GM18526 (cell line): ENCODE results near the gene PKNOX2.

Experiments used
- POLR2A ChIP-seq: IDR thresholded peaks from 3 replicates; pipeline ENCODE4 v1.6.1; 2011; ENCODE audit not compliant: insufficient read length; ENCODE audit errors: extremely low read depth

The PKNOX2 gene

GRCh38 chr11:125164422-125165110, at the start of gene PKNOX2:
Gene PKNOX2 (plus strand): TSS chr11:125164751. CDS start chr11:125351306, 186,555 bp downstream.
- no peak for TF ChIP-seq POLR2A

DNA sequence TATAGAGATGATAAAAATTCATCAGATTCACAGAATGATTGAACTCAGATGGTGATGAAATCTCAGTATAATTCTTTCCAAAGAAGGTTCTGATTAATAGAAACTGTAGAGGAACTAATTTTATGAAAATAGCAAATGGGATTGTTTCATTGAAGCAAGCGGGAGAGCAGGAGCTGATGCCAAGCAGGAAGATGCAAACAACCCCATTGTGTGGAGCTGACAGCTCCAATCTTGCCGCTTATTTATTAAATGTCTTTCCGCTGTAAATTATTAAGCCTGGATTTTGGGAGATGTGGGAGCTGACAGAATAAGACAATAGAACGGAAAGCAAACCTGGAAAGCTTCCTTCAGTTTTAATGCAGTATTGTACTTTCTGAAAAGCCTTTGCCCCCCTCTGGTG, 47.1 kb upstream of the PKNOX2 start:
- no peak for TF ChIP-seq POLR2A

DNA sequence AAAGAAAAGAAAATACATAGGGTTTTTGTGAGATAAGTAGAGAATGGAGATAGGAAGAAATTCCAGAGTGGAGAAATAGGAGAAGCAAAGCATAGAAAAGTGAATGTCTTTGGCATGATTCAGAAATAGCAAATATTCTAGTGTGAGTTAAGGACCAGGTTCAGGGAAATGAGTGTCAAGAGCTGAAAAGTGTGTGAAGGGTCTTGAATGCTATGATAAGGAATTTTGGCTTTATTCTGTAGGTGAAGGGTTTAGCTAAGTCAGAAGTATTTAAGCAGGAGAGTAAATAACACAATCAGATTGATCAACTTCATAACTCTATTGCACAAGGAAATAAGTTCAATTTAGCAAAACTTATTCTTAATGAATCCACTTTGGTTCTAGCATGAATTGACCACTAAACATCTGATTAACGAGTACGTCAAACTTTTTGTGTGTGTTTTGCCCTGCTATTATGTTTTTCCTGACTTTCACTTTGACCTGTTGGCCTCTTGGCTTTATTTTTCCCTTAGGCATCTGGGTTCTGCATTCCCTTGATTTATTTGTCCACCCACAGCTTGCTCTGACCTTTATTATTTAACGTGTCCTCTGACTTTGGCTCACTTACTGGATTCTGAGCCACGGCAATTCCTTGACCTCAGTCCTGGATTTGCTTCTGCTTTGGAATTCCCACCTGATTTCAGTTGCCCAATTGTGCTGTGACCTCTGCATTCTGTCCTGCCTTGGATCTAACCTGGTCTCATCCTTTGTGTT, 41.2 kb upstream of the PKNOX2 start:
- TF ChIP-seq POLR2A, result no peak

GRCh38 chr11:125123947-125124617, 40.5 kb upstream of the PKNOX2 start:
- no peak for TF ChIP-seq POLR2A

DNA sequence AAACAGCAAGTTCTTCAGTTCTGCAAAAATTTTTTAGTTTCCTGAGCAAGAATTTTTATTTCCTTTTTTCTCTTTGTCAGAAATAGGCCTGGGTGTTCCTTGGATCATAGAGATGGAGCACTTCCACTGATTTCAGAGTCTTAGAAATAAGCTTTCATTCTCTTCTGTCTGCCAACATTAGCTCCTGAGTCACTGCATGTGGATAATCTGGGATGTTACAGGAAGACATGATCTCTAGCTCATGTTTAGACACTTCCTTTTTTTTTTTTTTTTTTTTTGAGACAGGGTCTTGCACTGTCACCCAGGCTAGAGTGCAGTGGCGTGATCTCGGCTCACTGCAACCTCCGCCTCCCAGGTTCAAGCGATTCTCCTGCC, 39.9 kb upstream of the PKNOX2 start:
- TF ChIP-seq POLR2A, result no peak

GRCh38 chr11:125128450-125128849, 36.1 kb upstream of the PKNOX2 start:
- no peak for TF ChIP-seq POLR2A

- no peak for TF ChIP-seq POLR2A
Observed at GRCh38 chr11:125129316-125129993, 35.1 kb upstream of the PKNOX2 start.

DNA sequence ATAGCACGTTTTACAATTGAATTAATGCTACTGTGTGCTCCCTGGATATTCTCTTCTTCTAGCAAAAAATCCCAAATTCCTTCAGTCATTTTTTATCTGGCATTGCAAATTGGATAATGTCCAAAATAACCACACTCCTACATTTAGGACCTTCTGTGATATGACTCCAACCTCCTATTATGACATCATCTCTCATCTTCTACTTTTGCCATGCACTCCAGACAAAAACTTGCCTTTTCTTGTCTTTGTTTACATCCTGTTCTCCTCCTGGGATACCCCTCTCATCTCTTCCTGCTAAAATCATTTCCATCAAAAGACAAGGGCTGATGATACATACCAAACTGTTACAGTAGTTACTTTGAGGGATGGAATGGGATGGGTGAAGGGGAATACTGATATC, 32.5 kb upstream of the PKNOX2 start:
- TF ChIP-seq POLR2A, result no peak

- TF ChIP-seq POLR2A, result no peak
Observed at GRCh38 chr11:125132596-125132995, 32.0 kb upstream of the PKNOX2 start.

- TF ChIP-seq POLR2A, result no peak
Observed at GRCh38 chr11:125136001-125136400, 28.6 kb upstream of the PKNOX2 start.

DNA sequence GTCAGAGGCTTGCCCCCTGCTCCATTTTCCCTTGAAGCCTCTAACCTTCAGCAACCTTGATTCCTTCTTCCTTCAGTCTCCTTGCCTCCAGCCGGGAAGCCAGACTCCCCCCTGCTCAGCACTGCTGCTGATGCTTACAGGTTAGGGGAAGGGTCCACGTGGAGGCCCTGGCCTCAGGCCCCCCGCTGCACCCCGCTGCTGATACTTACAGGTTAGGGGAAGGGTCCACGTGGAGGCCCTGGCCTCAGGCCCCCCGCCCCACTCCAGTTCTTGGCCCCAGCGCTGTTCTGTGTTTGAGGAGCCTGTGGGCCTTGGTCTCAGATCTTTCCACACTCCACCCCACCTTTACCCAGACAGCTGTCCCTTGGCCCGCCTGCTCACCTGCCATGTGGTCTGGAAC, 25.6 kb upstream of the PKNOX2 start:
- TF ChIP-seq POLR2A, result no peak

- no peak for TF ChIP-seq POLR2A
Observed at GRCh38 chr11:125139778-125140177, 24.8 kb upstream of the PKNOX2 start.

DNA sequence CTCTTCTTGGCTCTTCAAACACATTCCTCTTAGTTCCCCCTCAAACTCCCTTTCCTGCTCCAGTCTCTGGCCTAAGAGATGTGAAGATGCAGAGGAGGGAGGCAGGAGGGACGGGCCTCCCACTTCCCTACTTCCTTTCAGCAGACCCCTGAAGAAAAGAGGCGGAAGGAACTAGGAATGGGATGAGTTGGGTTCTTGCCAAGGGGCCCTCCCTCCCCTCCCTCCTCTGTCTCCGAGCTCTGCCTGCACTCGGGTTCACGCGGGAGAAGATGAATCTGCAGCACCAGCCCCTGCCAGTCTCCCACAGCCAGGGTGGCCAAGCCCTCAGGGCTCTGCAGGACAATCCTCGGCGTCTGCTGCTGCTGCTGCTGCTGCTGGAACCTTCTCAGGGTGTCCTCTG, 24.3 kb upstream of the PKNOX2 start:
- no peak for TF ChIP-seq POLR2A

GRCh38 chr11:125141178-125141577, 23.4 kb upstream of the PKNOX2 start:
- no peak for TF ChIP-seq POLR2A

- no peak for TF ChIP-seq POLR2A
Observed at GRCh38 chr11:125141686-125142535, 22.6 kb upstream of the PKNOX2 start.
